ENCODE results near the gene SLC7A7.
A peak's percentile ranks its signal among the peaks of the same experiment; 100 is the strongest.
"Not testable (repeated sequence)": the region's sequence is repeated elsewhere in the genome, so short reads cannot be mapped to it uniquely, and the experiment has no call there.

SLC7A7 gene

GRCh38 chr14:22786685-22787084 is 28.6 kb downstream of the SLC7A7 start:
- no peak for DNase-seq

DNA sequence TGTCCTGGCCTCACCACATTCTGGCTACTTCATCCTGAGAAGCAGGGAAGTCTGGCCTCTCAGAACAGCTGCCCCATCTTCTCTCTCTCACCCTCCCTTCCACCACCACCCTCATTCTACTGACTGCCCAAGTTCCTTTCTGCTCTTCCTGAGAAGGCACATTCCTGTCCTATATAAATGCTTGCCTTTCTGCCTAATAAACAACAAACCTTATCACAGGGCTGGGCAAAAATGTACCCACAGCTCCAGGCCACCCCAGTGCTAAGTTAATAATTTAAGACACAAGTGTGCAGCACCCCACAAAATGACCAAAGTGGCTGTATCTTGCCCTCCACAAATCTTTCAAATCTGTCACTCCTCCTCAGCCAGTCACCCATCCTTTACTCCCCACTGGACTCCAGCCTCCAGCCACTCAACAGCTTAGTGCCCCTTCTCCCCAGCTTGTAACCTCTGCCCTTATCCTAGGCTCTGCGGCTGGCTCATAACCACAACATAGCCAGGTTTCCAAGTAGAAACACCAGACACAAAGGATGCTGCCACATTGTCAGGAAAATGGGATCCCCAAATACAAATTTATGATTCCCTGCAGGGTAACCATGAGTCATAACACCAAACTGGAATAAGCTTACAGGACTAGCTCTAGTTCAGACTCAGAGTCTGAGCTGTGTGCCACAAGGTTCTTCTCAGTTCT is 33.8 kb downstream of the SLC7A7 start:
- DNase-seq = no peak

GRCh38 chr14:22780941-22781300 is 34.3 kb downstream of the SLC7A7 start:
- no peak for DNase-seq

- no peak for DNase-seq
Observed at GRCh38 chr14:22780105-22780679, 35.0 kb downstream of the SLC7A7 start.

DNA sequence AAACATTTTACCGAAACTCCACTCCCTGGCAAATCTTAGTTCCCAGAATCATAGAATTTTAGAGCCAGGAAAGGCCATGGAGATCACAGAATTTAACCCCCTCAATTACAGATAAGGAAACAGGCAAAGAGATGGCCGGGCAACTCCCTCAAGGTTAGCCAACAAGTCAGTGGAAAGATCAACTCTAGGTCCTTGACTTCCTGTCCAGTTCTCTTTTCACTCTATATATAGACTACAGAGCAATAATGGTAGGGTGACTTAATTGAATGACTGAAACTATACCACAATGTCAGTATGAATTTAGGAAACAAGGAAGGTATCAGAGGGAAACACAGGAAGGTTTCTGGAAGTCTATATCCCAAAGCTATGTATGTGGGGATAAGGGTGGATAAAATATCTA is 37.2 kb downstream of the SLC7A7 start:
- no peak for DNase-seq

DNA sequence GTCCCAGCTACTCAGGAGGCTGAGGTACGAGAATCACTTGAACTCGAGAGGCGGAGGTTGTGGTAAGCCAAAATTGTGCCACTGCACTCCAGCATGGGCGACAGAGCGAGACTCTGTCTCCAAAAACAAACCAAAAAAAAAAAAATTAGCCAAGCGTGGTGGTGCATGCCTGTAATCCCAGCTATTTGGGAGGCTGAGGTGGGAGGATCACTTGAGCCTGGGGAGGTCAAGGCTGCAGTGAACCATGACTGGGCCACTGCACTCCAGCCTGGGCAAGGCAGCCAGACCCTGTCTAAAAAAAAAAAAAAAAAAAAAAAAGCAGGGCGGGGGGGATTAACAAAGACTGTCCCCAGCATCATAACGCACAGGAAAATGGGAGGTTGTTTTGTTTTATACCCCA is 38.4 kb downstream of the SLC7A7 start:
- DNase-seq = not testable (repeated sequence)

- DNase-seq = no peak
Observed at GRCh38 chr14:22776215-22776614, 39.0 kb downstream of the SLC7A7 start.

GRCh38 chr14:22774011-22774706 is 41.1 kb downstream of the SLC7A7 start:
- DNase-seq = no peak

- DNase-seq = no peak
Observed at GRCh38 chr14:22773162-22774010, 41.8 kb downstream of the SLC7A7 start.

GRCh38 chr14:22772725-22773124 is 42.5 kb downstream of the SLC7A7 start:
- no peak for DNase-seq

DNA sequence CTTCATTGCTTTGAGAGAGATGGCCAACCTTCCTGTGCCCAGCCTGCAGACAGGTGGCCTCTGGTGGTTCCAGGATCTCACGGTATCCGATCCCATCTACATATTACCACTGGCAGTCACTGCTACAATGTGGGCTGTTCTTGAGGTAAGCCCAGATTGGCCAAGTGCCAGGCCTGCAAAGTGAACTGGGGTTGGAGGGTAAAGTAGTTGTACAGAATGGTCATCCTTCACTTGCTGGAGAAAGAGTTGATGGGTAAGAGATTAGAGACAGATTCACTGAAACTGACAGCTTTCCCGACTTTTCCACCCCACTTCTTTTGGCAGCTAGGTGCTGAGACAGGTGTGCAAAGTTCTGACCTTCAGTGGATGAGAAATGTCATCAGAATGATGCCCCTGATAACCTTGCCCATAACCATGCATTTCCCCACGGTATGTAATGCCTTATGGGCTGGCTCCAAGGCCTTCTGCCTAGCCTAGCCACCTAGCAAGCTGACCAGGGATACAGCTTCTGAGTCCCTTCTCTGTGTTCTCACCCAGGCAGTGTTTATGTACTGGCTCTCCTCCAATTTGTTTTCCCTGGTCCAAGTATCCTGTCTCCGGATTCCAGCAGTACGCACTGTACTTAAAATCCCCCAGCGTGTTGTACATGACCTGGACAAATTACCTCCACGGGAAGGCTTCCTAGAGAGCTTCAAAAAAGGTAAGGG is 44.6 kb downstream of the SLC7A7 start:
- DNase-seq = no peak

GRCh38 chr14:22769369-22769768 is 45.9 kb downstream of the SLC7A7 start:
- no peak for DNase-seq

DNA sequence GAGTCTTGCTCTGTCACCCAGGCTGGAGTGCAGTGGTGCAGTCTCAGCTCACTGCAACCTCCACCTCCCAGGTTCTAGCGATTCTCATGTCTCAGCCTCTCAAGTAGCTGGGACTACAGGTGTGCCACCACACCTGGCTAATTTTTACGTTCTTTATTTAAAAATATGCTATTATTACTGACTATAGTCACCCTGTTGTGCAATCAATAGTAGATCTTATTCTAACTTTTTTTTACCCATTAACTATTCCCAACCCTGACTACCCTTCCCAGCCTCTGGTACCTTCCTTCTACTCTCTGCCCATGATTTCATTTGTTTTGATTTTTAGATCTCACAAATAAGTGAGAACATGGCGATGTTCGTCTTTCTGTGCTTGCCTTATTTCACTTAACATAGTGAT is 46.3 kb downstream of the SLC7A7 start:
- DNase-seq = no peak

DNA sequence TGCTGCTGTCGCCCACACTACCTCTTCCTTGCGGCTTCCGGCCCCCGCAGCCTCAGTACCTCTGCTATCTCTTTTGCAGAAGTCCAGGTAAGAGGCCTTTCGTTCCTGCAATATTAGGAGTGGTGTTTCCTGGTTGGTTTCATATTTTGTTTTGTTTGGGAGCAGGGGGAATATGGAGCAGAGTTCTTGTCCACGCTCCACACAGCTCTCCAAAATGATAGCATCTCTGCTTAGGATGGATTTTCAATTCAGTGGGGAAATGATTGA is 48.0 kb downstream of the SLC7A7 start:
- no peak for DNase-seq

DNA sequence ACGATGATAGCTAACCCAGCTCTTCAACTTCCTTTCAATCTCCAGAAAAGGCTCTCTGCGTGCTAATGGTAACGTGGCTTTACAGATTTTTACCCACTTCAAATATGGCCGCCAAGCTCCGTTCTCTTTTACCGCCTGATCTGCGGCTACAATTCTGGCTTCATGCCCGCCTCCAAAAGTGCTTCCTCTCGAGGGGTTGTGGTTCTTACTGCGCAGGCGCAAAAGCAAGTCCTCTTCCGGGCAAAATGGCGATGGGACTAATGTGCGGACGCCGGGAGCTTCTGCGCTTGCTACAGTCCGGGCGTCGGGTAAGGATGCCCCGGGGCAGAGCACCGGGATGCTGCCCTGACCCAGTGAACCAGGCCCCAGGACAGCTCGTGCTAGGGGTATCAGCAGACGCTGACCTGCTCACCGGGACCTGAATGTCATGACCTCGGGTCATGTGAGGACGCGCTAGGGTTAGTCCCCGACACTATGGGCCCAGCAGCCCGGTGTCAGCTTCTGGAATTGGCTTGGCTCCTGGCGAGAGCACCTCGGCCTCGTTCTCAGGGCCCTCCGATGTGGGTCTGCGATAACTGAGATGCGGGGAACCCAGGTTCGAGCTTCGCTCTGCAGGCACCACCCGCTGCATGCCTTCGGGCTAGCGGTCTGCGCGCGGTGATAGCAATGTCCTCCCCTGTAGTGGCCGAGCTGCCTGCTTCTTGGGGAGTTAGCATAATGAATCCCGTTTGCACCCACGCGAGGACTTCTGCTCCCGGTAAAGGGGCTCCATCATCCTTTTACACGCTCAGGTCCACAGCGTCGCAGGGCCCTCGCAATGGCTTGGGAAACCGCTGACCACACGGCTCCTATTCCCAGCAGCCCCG is 48.5 kb downstream of the SLC7A7 start, which contains the start of gene OXA1L:
Gene OXA1L, plus strand, starts transcription at position 232 of the 866 bp plus-strand sequence. Its CDS starts 14 bp downstream, at position 246.
- peak; percentile 94 for DNase-seq

- no peak for DNase-seq
Observed at GRCh38 chr14:22764382-22764781, 50.9 kb downstream of the SLC7A7 start.

DNA sequence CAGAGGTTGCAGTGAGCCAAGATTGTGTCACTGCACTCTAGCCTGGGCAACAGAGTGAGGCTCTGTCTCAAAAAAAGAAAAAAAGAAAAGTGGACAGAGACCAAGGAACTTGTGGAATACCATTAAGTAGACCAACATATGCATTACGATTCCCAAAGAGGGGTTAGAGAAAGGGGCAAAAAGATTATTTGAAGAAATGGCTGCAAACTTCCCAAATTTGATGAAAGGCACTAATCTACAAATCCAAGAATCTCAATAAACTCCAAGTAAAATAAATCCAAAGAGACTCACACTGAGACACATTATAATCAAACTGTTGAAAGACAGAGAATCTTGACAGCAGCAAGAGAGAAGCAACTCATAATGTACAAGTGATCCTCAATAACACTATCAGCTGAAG is 53.5 kb downstream of the SLC7A7 start:
- no peak for DNase-seq

GRCh38 chr14:22757972-22758650 is 57.1 kb downstream of the SLC7A7 start:
- not testable (repeated sequence) for DNase-seq

GRCh38 chr14:22753586-22753985 is 61.6 kb downstream of the SLC7A7 start:
- DNase-seq = no peak

GRCh38 chr14:22752422-22752821 is 62.8 kb downstream of the SLC7A7 start:
- no peak for DNase-seq

- DNase-seq = no peak
Observed at GRCh38 chr14:22748631-22749068, 66.6 kb downstream of the SLC7A7 start.

All from stimulated activated CD8-positive, alpha-beta memory T cell treated with anti-CD3 and anti-CD28 coated beads, Interleukin-4, amount 100 ng/mL, for 48 hours (primary cell).